HUES64 (cell line): ENCODE data around the gene HTR3D.

Experiments used
- H3K27ac ChIP-seq: 2 replicates; pipeline ENCODE4 v1.7.0; 2013; ENCODE audit warnings: low read depth, low read length, inconsistent platforms
- H3K27me3 ChIP-seq: 2 replicates; pipeline ENCODE4 v1.6.1; 2013; ENCODE audit warnings: mild to moderate bottlenecking, low read length; ENCODE audit not compliant: insufficient read depth
- H3K36me3 ChIP-seq: 2 replicates; pipeline ENCODE4 v1.6.1; 2013; ENCODE audit warnings: mild to moderate bottlenecking, low read length; ENCODE audit not compliant: insufficient read depth
- H3K4me1 ChIP-seq: 2 replicates; pipeline ENCODE4 v1.6.1; 2013; ENCODE audit warnings: mild to moderate bottlenecking, low read length, moderate library complexity; ENCODE audit not compliant: insufficient read depth
- H3K4me3 ChIP-seq: 2 replicates; pipeline ENCODE4 v1.5.1; 2013; ENCODE audit warnings: mild to moderate bottlenecking, low read length, moderate library complexity
- H3K9ac ChIP-seq: 2 replicates; pipeline ENCODE4 v1.6.1; 2013; ENCODE audit warnings: mild to moderate bottlenecking, low read depth, low read length
- H3K9me3 ChIP-seq: 2 replicates; pipeline ENCODE4 v1.6.1; 2013; ENCODE audit warnings: low read depth, low read length; ENCODE audit not compliant: insufficient read depth
- WGBS: fragments of 150-250, 120-280 bp; methylation state at CpG from one replicate; pipeline ENCODE4 v1.1.7; 2013; ENCODE audit warnings: missing lambda C conversion rate; 5-methylcytosine and 5-hydroxymethylcytosine counted together

The HTR3D gene

DNA sequence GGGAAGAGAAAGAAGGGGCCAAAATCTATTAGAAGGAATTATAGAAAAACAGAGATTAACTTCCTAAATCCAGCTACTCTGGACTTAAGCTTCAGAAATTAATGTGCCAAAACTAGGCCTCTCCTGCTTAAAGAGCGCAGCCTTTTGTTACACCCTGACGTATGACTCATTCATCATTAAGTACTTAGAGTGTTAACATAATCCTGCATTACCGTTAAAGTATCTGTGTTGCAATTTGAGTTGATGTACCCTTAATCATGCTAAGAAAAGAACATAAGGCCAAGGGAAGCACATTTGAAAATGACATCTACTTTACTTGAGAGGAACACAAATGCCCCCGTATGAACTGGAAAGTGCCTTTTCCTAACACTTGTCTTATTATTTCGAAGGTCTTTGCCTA, 7.9 kb downstream of the HTR3D start:
- 73% methylated on average over 5 of the region's 5 CpGs for WGBS
- H3K4me1 ChIP-seq, result no peaks in the 10 kb centered on the region
- no peaks in the 10 kb centered on the region for H3K27me3 ChIP-seq
- no peak overlapping the region for H3K4me3 ChIP-seq
- no peak overlapping the region for H3K27ac ChIP-seq
- H3K9ac ChIP-seq, result no peak overlapping the region
- H3K9me3 ChIP-seq, result no peaks in the 10 kb centered on the region
- H3K36me3 ChIP-seq, result no peaks in the 10 kb centered on the region

DNA sequence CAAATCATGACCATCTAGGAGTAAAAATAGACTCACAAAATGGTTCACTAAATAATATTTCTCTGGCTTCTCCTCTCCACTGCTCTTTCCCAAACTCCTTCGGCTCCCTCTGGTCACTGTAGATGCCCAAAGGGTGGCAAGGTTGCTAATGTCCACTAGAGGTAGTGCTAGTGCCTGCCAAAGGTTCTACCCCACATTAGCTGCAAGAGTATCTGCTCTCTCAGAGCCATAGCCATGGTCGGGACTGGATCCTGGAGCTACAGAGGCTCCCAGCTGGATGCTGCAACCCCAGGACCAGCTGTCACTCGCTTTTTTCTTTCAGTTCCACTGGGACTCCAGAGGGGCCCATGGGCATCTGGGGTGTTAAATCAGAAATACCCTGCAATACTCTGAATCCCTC, 8.5 kb downstream of the HTR3D start:
- Histone ChIP-seq H3K9ac (no peak overlapping the region), H3K4me3 (no peak overlapping the region), H3K9me3 (no peaks in the 10 kb centered on the region), H3K27me3 (no peaks in the 10 kb centered on the region), H3K27ac (no peak overlapping the region), H3K36me3 (no peaks in the 10 kb centered on the region), H3K4me1 (no peaks in the 10 kb centered on the region)
- WGBS, result 70% methylated on average over 3 of the region's 3 CpGs

DNA sequence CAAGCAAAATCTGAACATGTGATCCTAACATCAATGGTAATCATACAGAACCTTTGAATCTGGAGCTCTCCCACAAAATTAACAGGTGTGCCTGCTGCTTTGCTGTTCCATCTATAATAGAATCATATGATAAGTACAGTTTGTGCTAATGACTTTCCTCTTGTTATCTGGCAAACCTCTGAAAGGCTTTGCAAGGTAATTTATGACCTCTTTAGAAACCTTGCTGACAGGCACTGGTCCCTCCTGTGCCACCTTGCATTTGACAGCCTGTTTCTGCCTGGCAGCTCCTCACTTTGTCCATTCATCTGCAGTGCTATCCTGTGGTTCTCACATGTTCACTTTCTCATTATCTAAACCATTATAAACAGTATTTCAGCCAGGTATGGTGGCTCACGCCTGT, 11.1 kb downstream of the HTR3D start:
- Histone ChIP-seq H3K27me3 (no peaks in the 10 kb centered on the region), H3K27ac (no peak overlapping the region)
- 91% methylated on average over 1 of the region's 1 CpG for WGBS

DNA sequence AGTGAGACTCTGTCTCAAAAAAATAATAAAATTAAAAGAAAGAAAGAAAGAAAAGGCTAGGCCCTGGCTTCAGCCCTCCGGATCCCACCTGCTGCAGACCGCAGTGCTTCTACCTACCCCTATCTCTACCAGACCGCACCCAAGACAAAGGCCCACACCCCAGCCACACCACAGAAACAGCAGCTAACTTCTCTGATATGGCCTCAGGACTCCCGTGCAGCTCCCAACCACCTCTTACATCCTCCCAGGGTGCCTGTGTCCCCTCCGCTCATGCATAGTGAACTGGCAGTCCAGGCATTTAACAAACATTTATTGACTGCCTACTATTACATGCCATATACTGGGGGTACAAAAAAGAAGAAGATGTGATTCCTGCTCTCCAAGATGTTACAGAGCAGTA, 14.5 kb downstream of the HTR3D start:
- Histone ChIP-seq H3K27ac (no peak overlapping the region), H3K4me3 (no peak overlapping the region), H3K9ac (no peak overlapping the region), H3K27me3 (no peaks in the 10 kb centered on the region), H3K36me3 (no peaks in the 10 kb centered on the region), H3K4me1 (no peaks in the 10 kb centered on the region), H3K9me3 (no peaks in the 10 kb centered on the region)
- WGBS, result 95% methylated on average over 5 of the region's 5 CpGs

More for the DNA sequence above, 11.1 kb downstream of the HTR3D start:
- Histone ChIP-seq H3K4me1 (no peaks in the 10 kb centered on the region), H3K9ac (no peak overlapping the region), H3K4me3 (no peak overlapping the region), H3K9me3 (no peaks in the 10 kb centered on the region), H3K36me3 (no peaks in the 10 kb centered on the region)

DNA sequence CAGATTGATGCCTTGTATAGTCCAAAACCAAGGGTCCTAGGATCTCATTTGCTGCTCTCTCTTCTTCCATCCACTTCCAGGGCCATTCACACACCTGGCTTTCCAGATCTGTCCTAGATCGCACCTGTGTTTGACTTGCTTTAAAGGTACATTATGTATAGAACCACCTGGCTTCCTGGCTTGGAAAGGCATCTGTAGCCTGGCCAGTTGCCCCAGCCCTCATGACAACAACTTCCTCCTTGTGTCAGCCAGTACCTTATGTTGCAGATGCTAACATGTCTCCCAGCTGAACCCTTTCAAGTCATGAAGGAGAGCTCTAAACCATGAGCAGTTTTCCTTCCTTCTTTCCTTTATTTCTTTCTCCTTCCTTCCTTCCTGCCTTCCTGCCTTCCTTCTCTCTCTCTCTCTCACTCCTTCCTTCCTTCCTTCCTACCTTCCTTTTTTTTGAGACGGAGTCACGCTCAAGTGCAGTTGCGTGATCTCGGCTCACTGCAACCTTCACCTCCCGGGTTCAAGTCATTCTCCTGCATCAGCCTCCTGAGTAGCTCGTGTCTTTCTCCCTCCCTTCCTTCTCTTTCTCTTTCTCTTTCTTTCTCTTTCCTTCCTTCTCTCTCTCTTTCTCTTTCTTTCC, 18.8 kb downstream of the HTR3D start:
- Histone ChIP-seq H3K27me3 (no peaks in the 10 kb centered on the region), H3K36me3 (no peaks in the 10 kb centered on the region), H3K9ac (no peak overlapping the region), H3K9me3 (no peaks in the 10 kb centered on the region), H3K27ac (no peak overlapping the region), H3K4me3 (no peak overlapping the region), H3K4me1 (no peaks in the 10 kb centered on the region)
- 95% methylated on average over 7 of the region's 7 CpGs for WGBS

DNA sequence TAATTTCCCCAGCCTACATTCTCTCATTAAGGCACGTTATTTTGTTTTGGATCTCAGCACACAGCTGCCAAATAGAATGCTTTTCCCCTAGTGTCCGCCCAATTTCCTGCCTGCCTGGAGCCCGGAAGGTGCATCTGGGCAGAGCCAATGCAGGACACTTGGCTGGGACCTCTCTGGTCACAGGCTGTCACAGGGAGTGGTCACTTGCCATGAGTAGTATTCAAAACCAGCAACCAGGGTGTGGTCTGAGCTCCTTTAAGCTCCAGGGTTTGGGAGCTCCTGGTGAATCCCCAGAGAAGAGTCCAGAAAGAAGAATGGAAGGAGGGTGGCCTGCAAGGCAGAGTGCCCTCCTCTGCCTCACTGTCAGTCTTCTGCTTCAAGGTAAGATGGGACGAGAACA, 21.2 kb downstream of the HTR3D start, which contains the start of gene HTR3C:
TSS of gene HTR3C (plus strand) at position 281 of the 400 bp plus-strand sequence. CDS start at position 315, 34 bp downstream.
- no peaks in the 10 kb centered on the region for H3K36me3 ChIP-seq
- no peaks in the 10 kb centered on the region for H3K27me3 ChIP-seq
- no peaks in the 10 kb centered on the region for H3K4me1 ChIP-seq
- no peak within 1 kb of the TSS for H3K4me3 ChIP-seq
- no peak within 1 kb of the TSS for H3K27ac ChIP-seq
- H3K9me3 ChIP-seq, result no peaks in the 10 kb centered on the region
- 91% methylated on average over 4 of the region's 4 CpGs for WGBS
- no peak within 1 kb of the TSS for H3K9ac ChIP-seq

DNA sequence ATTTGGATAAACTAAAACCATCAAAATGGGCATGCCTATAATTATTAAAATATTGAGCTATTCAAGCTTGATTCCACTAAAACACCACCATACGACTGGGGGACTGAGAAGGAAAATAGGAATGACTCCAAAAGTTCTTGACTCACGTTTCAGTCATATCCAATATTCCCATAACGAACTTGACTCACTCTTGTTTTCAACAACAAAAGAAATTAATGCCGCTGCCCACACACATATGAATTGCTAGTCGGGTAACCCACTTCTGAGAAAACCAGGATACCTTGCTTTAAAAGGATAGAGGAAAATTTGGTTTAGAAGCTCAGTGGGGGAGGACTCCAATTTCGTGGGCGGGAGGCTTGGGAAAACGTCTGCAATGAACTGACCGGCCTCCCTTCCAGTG, 26.5 kb downstream of the HTR3D start:
- Histone ChIP-seq H3K9me3 (no peaks in the 10 kb centered on the region), H3K4me1 (no peaks in the 10 kb centered on the region), H3K9ac (no peak overlapping the region), H3K36me3 (no peaks in the 10 kb centered on the region), H3K4me3 (no peak overlapping the region), H3K27me3 (no peaks in the 10 kb centered on the region), H3K27ac (no peak overlapping the region)
- WGBS, result 90% methylated on average over 9 of the region's 9 CpGs

DNA sequence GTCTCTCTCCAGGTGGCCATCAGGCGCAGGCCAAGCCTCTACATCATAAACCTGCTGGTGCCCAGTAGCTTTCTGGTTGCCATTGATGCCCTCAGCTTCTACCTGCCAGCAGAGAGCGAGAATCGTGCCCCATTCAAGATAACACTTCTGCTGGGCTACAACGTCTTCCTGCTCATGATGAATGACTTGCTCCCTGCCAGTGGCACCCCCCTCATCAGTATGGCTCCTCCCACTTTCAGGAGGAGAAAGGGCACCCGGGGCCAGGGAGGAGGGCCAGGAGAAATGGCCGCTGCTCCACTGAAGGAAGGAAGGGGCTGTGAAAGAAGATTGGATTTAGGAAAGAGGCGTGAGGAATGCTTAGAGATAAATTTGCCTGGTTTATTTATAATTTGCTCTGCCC, 27.9 kb downstream of the HTR3D start:
- 84% methylated on average over 7 of the region's 7 CpGs for WGBS
- no peaks in the 10 kb centered on the region for H3K4me1 ChIP-seq
- no peaks in the 10 kb centered on the region for H3K36me3 ChIP-seq
- no peak overlapping the region for H3K27ac ChIP-seq
- no peaks in the 10 kb centered on the region for H3K9me3 ChIP-seq
- H3K9ac ChIP-seq, result no peak overlapping the region
- H3K4me3 ChIP-seq, result no peak overlapping the region
- H3K27me3 ChIP-seq, result no peaks in the 10 kb centered on the region

DNA sequence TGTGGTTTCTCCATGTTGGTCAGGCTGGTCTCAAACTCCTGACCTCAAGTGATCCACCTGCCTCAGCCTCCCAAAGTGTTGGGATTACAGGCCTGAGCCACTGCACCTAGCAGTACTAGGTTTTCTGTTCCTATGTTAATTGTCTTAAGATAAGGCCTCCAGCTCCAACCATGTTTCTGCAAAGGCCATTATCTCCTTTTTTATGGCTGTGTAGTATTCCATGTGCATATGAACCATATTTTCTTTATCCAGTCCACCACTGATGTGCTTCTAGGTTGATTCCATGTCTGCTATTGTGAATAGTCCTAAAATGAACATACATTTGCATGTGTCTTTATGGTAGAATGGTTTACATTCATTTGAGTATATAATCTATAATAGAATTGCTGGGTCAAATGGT, 31.1 kb downstream of the HTR3D start:
- no peaks in the 10 kb centered on the region for H3K4me1 ChIP-seq
- no peaks in the 10 kb centered on the region for H3K27me3 ChIP-seq
- no peaks in the 10 kb centered on the region for H3K36me3 ChIP-seq
- H3K9me3 ChIP-seq, result no peaks in the 10 kb centered on the region
- H3K4me3 ChIP-seq, result no peak overlapping the region
- H3K9ac ChIP-seq, result no peak overlapping the region
- H3K27ac ChIP-seq, result no peak overlapping the region

DNA sequence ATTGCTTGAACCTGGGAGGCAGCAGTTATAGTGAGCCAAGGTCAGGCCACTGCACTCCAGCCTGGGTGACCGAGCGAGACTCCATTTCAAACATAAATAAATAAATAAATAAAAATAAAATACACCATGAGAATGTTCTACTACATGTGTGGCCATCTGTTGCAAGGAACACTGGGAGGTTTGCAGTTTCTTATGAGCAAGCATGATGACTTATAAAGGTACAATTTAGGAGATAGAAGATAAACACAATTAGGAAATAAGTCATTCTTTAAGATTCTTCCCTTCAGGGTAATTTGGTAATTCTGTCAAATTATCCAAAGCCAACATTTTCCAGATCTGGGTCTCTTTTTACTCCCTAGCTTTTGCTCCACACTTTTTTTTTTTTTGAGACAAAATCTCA, 34.7 kb downstream of the HTR3D start:
- H3K27me3 ChIP-seq, result no peaks in the 10 kb centered on the region
- no peak overlapping the region for H3K4me3 ChIP-seq
- H3K4me1 ChIP-seq, result no peaks in the 10 kb centered on the region
- H3K36me3 ChIP-seq, result no peaks in the 10 kb centered on the region
- H3K27ac ChIP-seq, result no peak overlapping the region
- no peak overlapping the region for H3K9ac ChIP-seq
- peaks cover 9% of the 10 kb centered on the region; the same call in 1 of the 2 replicates for H3K9me3 ChIP-seq
- no CpG with 5 or more reads among the region's 2 CpGs for WGBS

DNA sequence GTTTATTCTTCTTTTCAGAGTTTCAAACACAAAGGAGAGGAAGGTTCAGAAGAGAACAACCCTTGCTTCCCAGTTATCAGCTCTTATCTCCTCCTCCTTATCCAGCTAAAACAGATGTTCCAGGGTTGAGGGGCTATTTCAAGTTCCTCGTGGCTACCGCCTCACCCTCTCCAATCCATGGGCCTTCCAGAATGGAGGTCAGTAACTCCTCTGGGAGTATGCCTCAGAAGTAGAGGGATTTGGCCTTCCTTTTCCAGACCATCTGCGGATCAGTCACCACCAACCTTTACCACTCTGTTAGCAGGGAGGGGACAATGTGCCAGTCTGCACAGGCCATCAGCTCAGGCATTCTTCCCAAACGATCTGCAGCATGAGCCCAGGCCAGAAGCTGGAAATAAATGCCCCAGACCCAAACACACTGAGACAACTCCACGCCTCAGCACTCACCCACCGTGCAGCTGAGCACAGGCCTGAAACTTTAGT, 36.1 kb downstream of the HTR3D start:
- no peak overlapping the region for H3K9ac ChIP-seq
- H3K36me3 ChIP-seq, result no peaks in the 10 kb centered on the region
- H3K27ac ChIP-seq, result no peak overlapping the region
- peaks cover 13% of the 10 kb centered on the region; the same call in 1 of the 2 replicates for H3K9me3 ChIP-seq
- H3K4me1 ChIP-seq, result no peaks in the 10 kb centered on the region
- H3K27me3 ChIP-seq, result no peaks in the 10 kb centered on the region
- H3K4me3 ChIP-seq, result no peak overlapping the region
- WGBS, result 92% methylated on average over 6 of the region's 6 CpGs

DNA sequence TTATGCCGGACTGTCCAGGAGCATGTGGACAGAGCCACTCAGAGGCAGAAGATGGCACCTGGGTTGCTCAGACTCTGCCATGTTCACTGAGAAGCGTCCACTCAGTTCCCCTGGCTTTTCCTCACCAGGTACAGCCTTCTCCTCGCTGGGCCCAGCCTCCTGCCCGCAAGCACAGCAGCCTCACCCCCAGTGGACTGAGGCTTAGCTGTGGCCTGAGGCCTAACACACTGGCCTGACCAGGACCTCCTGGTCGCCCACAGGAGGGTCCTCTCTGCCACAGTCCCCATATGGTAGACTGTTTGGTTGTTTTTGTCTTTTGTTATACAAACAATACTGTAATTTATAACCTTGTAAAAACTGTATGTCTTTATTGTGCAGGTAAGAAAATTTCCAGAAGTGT, 36.8 kb downstream of the HTR3D start:
- Histone ChIP-seq H3K27ac (no peak overlapping the region), H3K27me3 (no peaks in the 10 kb centered on the region), H3K9ac (no peak overlapping the region), H3K4me1 (no peaks in the 10 kb centered on the region), H3K9me3 (peaks cover 13% of the 10 kb centered on the region; the same call in 1 of the 2 replicates), H3K4me3 (no peak overlapping the region), H3K36me3 (no peaks in the 10 kb centered on the region)
- 95% methylated on average over 4 of the region's 5 CpGs for WGBS
